Liver (tissue), 9 donors: ENCODE measurements around the gene SIRPB1. TPM values are rescaled to one million over a fixed set of nuclear protein-coding genes. Genes with fewer than 3 reads are reported as not detected.
"Not testable (repeated sequence)": the region's sequence is repeated elsewhere in the genome, so short reads cannot be mapped to it uniquely, and the experiment has no call there.

Experiments used
- DNase-seq: peaks from one replicate; pipeline ENCODE4 v3.0.0-alpha.2; 2017; ENCODE audit warnings: low spot score
- H3K27ac ChIP-seq, 2 donors: one replicate each; pipeline ENCODE4 v1.7.0; 2013; ENCODE audit warnings: inconsistent platforms in 2 of 2, low read length in 2 of 2, control low read depth in 1 of 2, low read depth in 1 of 2, mild to moderate bottlenecking in 1 of 2
- H3K27me3 ChIP-seq, 4 donors: one replicate each; pipeline versions ENCODE4 v1.6.1 to v1.7.0; 2013; ENCODE audit warnings: low read length in 3 of 4, inconsistent platforms in 1 of 4, mild to moderate bottlenecking in 1 of 4, moderate library complexity in 1 of 4; ENCODE audit not compliant: control insufficient read depth in 4 of 4, insufficient read depth in 4 of 4
- H3K36me3 ChIP-seq, 4 donors: one replicate each; pipeline versions ENCODE4 v1.6.1 to v1.7.0; 2013; ENCODE audit warnings: low read length in 3 of 4, mild to moderate bottlenecking in 3 of 4, low read depth in 1 of 4, moderate library complexity in 1 of 4; ENCODE audit not compliant: control insufficient read depth in 4 of 4, insufficient read depth in 3 of 4
- H3K4me1 ChIP-seq, 4 donors: one replicate each; pipeline versions ENCODE4 v1.6.1 to v1.7.0; 2013; ENCODE audit warnings: low read length in 3 of 4, mild to moderate bottlenecking in 3 of 4, moderate library complexity in 1 of 4; ENCODE audit not compliant: control insufficient read depth in 4 of 4, insufficient read depth in 4 of 4
- H3K4me3 ChIP-seq, 3 donors: one replicate each; pipeline versions ENCODE4 v1.6.1 to v1.7.0; 2013; ENCODE audit warnings: low read length in 3 of 3, control low read depth in 1 of 3, low read depth in 1 of 3, mild to moderate bottlenecking in 1 of 3
- H3K9ac ChIP-seq, 2 donors: one replicate each; pipeline ENCODE4 v1.7.0; 2013; ENCODE audit warnings: low read length in 2 of 2, mild to moderate bottlenecking in 2 of 2, moderate library complexity in 2 of 2, control low read depth in 1 of 2, low read depth in 1 of 2
- H3K9me3 ChIP-seq, 4 donors: one replicate each; pipeline versions ENCODE4 v1.6.1 to v1.7.0; 2013; ENCODE audit warnings: low read length in 3 of 4; ENCODE audit not compliant: control insufficient read depth in 4 of 4
- EGR1 ChIP-seq, 2 donors: IDR thresholded peaks; 2 replicates each; pipeline ENCODE4 v1.6.1; 2016 to 2018; ENCODE audit warnings: antibody characterized with exemption in 2 of 2, low read depth in 2 of 2
- FOXA1 ChIP-seq: IDR thresholded peaks from 2 replicates; pipeline ENCODE4 v1.6.1; 2016; ENCODE audit warnings: antibody characterized with exemption
- FOXA2 ChIP-seq: IDR thresholded peaks from 2 replicates; pipeline ENCODE4 v1.6.1; 2016; ENCODE audit warnings: antibody characterized with exemption
- HNF4A ChIP-seq, 2 donors: conservative IDR thresholded peaks; 2 replicates each; pipeline ENCODE4 v1.6.1; 2016; ENCODE audit warnings: antibody characterized with exemption in 2 of 2, mild to moderate bottlenecking in 2 of 2
- JUND ChIP-seq, 2 donors: IDR thresholded peaks; 2 replicates each; pipeline ENCODE4 v1.6.1; 2016; ENCODE audit warnings: antibody characterized with exemption in 2 of 2
- TAF1 ChIP-seq: conservative IDR thresholded peaks from 2 replicates; pipeline ENCODE4 v1.6.1; 2016; ENCODE audit warnings: antibody characterized with exemption, mild to moderate bottlenecking
- WGBS: extraction: QIAGEN DNeasy Blood & Tissue Kit; methylation state at CpG from one replicate; pipeline ENCODE4 v1.1.7; 2013; 5-methylcytosine and 5-hydroxymethylcytosine counted together
- polyA plus RNA-seq, 2 donors: library from polyadenylated mRNA; stranded (reverse) in 1 of 2; unstranded in 1 of 2; fragments of 200-250 nt in 1 of 2; fragments of >200 nt in 1 of 2; fragmentation: Nextera tagmentation in 1 of 2; extraction: Ambion mirVana in 1 of 2; gene quantifications; one replicate each; pipeline versions ENCODE4 v1.2.1 to v1.2.3, GENCODE V29; 2013 to 2015
- total RNA-seq, 2 donors: library from RNA; depleted of rRNA; stranded (reverse); fragments of >200 nt; gene quantifications; one replicate each; pipeline ENCODE4 v1.2.3, GENCODE V29; 2014
- TF ChIP-seq, protein P1 (sequence below): IDR thresholded peaks from 2 replicates; pipeline ENCODE4 v1.6.1; 2016; ENCODE audit warnings: antibody characterized with exemption
- TF ChIP-seq, protein P2 (sequence below): IDR thresholded peaks from 2 replicates; pipeline ENCODE4 v1.6.1; 2016; ENCODE audit warnings: antibody characterized with exemption
- TF ChIP-seq, protein P3 (sequence below): IDR thresholded peaks from 2 replicates; pipeline ENCODE4 v1.6.1; 2016; ENCODE audit warnings: antibody characterized with exemption, mild to moderate bottlenecking
- donor health status: healthy.
- donor health status: healthy.
- donor health status: healthy.
- donor health status: healthy.
- donor health status: healthy.

The SIRPB1 gene
- total and polyA plus RNA-seq, 4 donors: 0.47 to 4.4 (median 1.4) TPM

DNA sequence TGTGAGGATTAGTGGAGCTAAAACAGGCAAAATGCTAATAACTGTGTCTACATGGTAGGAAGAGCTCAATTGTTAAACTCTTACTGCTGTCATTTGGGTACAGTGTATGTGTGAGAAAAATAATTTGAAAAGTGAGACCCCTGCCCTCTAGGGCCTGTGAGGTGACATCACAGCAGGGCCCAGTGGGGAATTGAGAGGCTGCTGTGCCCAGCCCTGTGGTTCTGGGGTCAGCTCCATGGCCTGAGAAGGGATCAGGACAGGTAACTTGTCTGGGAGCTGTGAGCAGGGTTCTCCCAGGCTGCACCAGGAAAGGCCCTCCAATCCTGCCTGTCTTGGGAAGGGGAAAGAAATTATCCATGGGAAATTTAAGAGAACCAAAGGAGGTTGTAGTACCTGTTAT lies 1.3 kb downstream of the SIRPB1 start (continued):
- no peak for TF ChIP-seq FOXA1

DNA sequence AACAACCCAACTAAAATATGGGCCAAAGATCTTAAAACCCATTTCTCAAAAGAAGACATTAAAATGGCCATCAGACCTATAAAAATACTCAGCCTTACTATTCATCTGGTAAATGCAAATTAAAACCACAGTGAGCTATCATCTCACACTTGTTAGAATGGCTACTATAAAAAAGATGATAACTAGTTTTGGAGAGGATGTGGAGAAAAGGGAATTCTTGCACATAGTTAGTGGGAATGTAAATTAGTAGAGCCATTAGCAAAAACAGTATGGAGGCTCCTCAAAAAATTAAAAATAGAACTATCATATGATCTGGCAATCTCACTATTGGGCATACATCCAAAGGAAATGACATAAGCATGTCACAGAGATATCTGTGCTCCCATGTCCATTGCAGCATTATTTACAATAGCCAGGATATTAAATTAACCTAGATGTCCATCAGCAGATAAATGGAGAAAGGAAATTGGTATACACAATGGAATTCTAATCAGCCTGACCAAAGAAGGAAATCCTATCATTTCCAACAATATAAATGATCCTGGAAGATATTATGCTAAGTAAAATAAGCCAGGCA lies 2.9 kb downstream of the SIRPB1 start:
- no peaks in the 10 kb centered on the region for H3K36me3 ChIP-seq
- no peak overlapping the region for H3K4me3 ChIP-seq
- peaks cover 0 to 5% (median 2%) of the 10 kb centered on the region in 4 donors for H3K9me3 ChIP-seq
- no peak for DNase-seq
- H3K27me3 ChIP-seq: no peaks in the 10 kb centered on the region
- TF ChIP-seq, protein P1, sequence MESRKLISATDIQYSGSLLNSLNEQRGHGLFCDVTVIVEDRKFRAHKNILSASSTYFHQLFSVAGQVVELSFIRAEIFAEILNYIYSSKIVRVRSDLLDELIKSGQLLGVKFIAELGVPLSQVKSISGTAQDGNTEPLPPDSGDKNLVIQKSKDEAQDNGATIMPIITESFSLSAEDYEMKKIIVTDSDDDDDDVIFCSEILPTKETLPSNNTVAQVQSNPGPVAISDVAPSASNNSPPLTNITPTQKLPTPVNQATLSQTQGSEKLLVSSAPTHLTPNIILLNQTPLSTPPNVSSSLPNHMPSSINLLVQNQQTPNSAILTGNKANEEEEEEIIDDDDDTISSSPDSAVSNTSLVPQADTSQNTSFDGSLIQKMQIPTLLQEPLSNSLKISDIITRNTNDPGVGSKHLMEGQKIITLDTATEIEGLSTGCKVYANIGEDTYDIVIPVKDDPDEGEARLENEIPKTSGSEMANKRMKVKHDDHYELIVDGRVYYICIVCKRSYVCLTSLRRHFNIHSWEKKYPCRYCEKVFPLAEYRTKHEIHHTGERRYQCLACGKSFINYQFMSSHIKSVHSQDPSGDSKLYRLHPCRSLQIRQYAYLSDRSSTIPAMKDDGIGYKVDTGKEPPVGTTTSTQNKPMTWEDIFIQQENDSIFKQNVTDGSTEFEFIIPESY: no peak
- TF ChIP-seq HNF4A (conservative IDR thresholded peaks at IDR 0.05) (no peak), FOXA2 (no peak), EGR1 (IDR thresholded peaks at IDR 0.05; ENCODE audit: low read depth in 2 of 2) (no peak), TAF1 (no peak), JUND (IDR thresholded peaks at IDR 0.05) (no peak)
- TF ChIP-seq, protein P2, sequence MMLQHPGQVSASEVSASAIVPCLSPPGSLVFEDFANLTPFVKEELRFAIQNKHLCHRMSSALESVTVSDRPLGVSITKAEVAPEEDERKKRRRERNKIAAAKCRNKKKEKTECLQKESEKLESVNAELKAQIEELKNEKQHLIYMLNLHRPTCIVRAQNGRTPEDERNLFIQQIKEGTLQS: no peak
- TF ChIP-seq, protein P3, sequence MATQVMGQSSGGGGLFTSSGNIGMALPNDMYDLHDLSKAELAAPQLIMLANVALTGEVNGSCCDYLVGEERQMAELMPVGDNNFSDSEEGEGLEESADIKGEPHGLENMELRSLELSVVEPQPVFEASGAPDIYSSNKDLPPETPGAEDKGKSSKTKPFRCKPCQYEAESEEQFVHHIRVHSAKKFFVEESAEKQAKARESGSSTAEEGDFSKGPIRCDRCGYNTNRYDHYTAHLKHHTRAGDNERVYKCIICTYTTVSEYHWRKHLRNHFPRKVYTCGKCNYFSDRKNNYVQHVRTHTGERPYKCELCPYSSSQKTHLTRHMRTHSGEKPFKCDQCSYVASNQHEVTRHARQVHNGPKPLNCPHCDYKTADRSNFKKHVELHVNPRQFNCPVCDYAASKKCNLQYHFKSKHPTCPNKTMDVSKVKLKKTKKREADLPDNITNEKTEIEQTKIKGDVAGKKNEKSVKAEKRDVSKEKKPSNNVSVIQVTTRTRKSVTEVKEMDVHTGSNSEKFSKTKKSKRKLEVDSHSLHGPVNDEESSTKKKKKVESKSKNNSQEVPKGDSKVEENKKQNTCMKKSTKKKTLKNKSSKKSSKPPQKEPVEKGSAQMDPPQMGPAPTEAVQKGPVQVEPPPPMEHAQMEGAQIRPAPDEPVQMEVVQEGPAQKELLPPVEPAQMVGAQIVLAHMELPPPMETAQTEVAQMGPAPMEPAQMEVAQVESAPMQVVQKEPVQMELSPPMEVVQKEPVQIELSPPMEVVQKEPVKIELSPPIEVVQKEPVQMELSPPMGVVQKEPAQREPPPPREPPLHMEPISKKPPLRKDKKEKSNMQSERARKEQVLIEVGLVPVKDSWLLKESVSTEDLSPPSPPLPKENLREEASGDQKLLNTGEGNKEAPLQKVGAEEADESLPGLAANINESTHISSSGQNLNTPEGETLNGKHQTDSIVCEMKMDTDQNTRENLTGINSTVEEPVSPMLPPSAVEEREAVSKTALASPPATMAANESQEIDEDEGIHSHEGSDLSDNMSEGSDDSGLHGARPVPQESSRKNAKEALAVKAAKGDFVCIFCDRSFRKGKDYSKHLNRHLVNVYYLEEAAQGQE: no peak
- H3K4me1 ChIP-seq: peaks cover 0 to 5% (median 0%) of the 10 kb centered on the region in 4 donors
- H3K9ac ChIP-seq: no peak overlapping the region
- no peak overlapping the region for H3K27ac ChIP-seq

DNA sequence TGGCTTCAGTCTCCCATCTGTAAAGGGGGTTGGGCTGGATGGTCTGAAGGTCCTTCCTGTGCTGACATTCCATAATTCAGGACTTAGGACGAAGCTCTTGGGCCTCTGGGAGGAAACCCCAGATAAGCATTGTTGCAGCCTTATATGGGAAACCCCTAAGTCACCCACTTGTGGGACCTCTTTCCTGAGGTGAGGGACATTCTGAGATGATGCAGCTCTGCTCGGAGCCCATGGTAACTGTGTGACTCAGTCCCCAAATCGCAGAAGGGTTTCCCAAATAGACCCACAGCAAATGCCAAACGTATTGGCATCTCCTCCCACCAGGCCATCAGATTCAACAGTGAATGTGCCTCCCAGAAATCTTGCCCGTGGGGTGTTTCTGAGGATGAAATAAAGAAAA lies 9.4 kb downstream of the SIRPB1 start:
- not testable (repeated sequence) for H3K27ac ChIP-seq, H3K27me3 ChIP-seq, H3K9me3 ChIP-seq, DNase-seq, H3K9ac ChIP-seq, H3K4me3 ChIP-seq, H3K36me3 ChIP-seq, H3K4me1 ChIP-seq
- 87% methylated on average over 3 of the region's 5 CpGs for WGBS

DNA sequence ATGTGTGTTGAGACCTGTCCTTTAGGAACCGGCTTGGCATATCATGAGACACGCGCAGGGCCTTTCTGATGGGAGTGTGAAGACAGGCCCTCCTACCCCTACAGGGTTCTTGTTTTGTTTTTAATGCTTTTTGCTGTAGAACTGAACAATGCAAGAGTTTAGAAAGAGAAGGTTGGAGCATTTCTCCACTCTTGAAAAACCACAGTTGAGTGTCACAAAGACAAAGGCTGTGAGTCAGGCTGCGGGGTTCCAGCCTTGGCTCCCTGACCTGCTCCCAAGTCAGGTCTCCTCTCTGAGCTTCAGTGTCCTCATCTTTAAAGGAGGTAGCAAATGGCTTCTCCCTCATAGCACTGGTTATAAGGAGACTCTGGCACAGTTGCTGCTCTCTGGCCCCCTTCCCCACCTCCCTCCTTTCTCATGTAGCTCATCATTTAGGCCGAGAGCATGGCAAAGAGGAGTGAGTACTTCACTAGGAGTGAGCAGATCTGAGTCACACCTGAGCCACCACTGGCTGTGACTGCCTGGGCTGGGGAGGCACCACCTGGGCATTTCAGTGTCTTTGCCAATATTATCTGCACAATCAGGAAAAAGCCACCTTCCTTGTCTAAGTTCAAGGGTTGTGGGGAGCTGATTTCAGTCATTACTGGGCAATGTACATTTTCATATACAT lies 11.0 kb downstream of the SIRPB1 start:
- not testable (repeated sequence) for H3K4me1 ChIP-seq, H3K4me3 ChIP-seq

More for the DNA sequence above, 11.0 kb downstream of the SIRPB1 start:
- H3K27me3 ChIP-seq, H3K36me3 ChIP-seq, H3K9me3 ChIP-seq, H3K27ac ChIP-seq, H3K9ac ChIP-seq, DNase-seq: not testable (repeated sequence)
- 65% methylated on average over 3 of the region's 5 CpGs for WGBS
